ENCODE results near the gene CCT6A. TPM values are rescaled to one million over a fixed set of nuclear protein-coding genes. Genes with fewer than 3 reads are reported as not detected.
A peak's percentile ranks its signal among the peaks of the same experiment; 100 is the strongest.

Gene CCT6A
- total and polyA plus RNA-seq, 9 of the 15 experiments (the other 6 are each of a cell fraction or from before 2014, with no cell fraction given): 244 to 708 (median 387) TPM

DNA sequence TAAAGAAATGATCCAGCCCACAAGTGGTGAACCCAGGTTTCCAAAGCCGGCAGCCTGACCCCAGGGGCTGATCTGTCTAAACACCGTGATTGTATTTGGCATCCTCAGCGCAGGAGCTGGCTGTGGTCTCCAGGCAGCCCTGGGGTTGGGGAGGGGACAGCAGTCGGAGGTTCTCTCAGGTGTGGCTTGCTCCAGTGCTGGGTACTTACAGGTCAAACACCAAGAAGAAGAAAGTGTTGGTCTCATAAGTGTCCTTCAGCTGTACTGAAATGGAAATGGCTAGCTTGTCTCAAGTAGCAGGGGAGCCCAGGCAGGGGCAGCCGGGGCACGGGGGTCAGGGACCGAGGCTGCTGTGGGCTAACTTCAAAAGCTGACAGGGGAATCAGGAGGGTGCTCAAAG is 35.2 kb downstream of the CCT6A start (continued):
- TF ChIP-seq ZNF551 (CRISPR knock-in tag; IDR thresholded peaks at IDR 0.05): no peak
- TF ChIP-seq HSF4 (CRISPR knock-in tag; IDR thresholded peaks at IDR 0.05; ENCODE audit: borderline replicate concordance): no peak
- no peak for TF ChIP-seq SREBF1 (IDR thresholded peaks at IDR 0.05; ENCODE audit: borderline replicate concordance, low read depth, low read length)
- TF ChIP-seq TCFL5 (CRISPR knock-in tag; conservative IDR thresholded peaks at IDR 0.05): no peak
- TF ChIP-seq, protein P1, sequence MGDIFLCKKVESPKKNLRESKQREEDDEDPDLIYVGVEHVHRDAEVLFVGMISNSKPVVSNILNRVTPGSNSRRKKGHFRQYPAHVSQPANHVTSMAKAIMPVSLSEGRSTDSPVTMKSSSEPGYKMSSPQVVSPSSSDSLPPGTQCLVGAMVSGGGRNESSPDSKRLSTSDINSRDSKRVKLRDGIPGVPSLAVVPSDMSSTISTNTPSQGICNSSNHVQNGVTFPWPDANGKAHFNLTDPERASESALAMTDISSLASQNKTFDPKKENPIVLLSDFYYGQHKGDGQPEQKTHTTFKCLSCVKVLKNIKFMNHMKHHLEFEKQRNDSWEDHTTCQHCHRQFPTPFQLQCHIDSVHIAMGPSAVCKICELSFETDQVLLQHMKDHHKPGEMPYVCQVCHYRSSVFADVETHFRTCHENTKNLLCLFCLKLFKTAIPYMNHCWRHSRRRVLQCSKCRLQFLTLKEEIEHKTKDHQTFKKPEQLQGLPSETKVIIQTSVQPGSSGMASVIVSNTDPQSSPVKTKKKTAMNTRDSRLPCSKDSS (IDR thresholded peaks at IDR 0.05; ENCODE audit: low read depth, partially characterized antibody): no peak
- TF ChIP-seq PTBP1 (IDR thresholded peaks at IDR 0.05; ENCODE audit: low read depth, low read length): no peak
- no peak for TF ChIP-seq ATF1 (CRISPR knock-in tag; IDR thresholded peaks at IDR 0.05)
- TF ChIP-seq ATF1 (tag; IDR thresholded peaks at IDR 0.05): no peak

DNA sequence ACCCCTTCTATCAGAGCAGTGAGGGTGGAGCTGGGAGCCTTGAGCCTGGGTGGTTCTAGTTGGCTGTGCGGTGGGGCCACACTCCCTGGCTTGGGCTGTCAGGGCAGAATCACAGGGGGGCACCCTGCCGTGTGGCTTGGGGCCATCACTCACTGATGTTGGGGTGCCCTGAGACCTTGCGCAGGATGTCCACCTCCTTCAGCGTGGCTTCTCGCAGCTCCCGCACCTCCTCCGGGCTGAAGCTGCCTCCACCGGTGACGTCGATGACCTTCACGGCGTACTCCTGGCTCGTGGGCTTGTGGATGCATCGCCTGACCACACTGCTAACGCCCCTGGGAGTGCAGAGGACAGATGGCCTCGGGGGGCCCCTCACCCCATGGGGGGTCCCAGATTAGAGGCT is 35.9 kb downstream of the CCT6A start:
- Histone ChIP-seq H3K27me3 (ENCODE audit: control insufficient read depth in 2 of 2, insufficient read depth in 2 of 2, low read length in 2 of 2) (no peaks in the 10 kb centered on the region), H3K4me2 (ENCODE audit: insufficient read depth, low read length) (no peak overlapping the region), H3K27ac (ENCODE audit: extremely low read depth, low read depth, low read length) (no peak overlapping the region), H3K9ac (ENCODE audit: insufficient read depth in 1 of 2, low read depth in 2 of 2, low read length in 2 of 2) (peak overlapping the region in 1 of 2 experiments; percentile 28; a peak in 1 of 4 replicates), H3K4me3 (no peak overlapping the region), H3K9me3 (replicated peaks; ENCODE audit: control insufficient read depth, insufficient read depth, low read depth, low read length) (no peaks in the 10 kb centered on the region), H3K79me2 (ENCODE audit: control insufficient read depth, insufficient read depth, low read length) (no peaks in the 10 kb centered on the region), H3K36me3 (ENCODE audit: control insufficient read depth, insufficient read depth, low read length) (peaks cover 4% of the 10 kb centered on the region; the same call in 1 of the 3 replicates), H4K20me1 (replicated peaks; ENCODE audit: control insufficient read depth, insufficient read depth, low read length) (no peaks in the 10 kb centered on the region), H3K9me1 (ENCODE audit: control insufficient read depth, insufficient read depth, low read length) (peaks cover 2% of the 10 kb centered on the region), H3K4me1 (replicated peaks in 1 of 2; ENCODE audit: control insufficient read depth in 2 of 2, insufficient read depth in 2 of 2, low read length in 2 of 2) (peaks cover 0 to 8% of the 10 kb centered on the region in 2 experiments; a peak in 2 of 5 replicates), H2AFZ (ENCODE audit: low read depth, low read length) (no peak overlapping the region)
- no TSS peak for BruUV-seq (replicated peaks)
- DNase-seq (ENCODE audit: extremely low read depth in 1 of 4, low spot score in 3 of 4) (no peak), ATAC-seq (no peak), FAIRE-seq (no peak)
- ChIA-PET POLR2A (interaction anchor here (0.7 kb wide), 1 partner anchor 24 kb away, joined by 3 read pairs; the partner anchor contains the start of gene SUMF2), CTCF (ENCODE audit: low intra/inter-chr PET ratio) (no interaction called here)
- intact Hi-C loops (cut with micrococcal nuclease) (no loop called here), in situ Hi-C loops (cut with MboI) (no loop called here)
- 82% methylated on average over 11 of the region's 16 CpGs for WGBS (ENCODE audit: insufficient coverage, low coverage, missing lambda C conversion rate)
- TF ChIP-seq POLR2G (IDR thresholded peaks at IDR 0.05; ENCODE audit: low read depth, low read length): peak; percentile 54
- TF ChIP-seq, protein P2, sequence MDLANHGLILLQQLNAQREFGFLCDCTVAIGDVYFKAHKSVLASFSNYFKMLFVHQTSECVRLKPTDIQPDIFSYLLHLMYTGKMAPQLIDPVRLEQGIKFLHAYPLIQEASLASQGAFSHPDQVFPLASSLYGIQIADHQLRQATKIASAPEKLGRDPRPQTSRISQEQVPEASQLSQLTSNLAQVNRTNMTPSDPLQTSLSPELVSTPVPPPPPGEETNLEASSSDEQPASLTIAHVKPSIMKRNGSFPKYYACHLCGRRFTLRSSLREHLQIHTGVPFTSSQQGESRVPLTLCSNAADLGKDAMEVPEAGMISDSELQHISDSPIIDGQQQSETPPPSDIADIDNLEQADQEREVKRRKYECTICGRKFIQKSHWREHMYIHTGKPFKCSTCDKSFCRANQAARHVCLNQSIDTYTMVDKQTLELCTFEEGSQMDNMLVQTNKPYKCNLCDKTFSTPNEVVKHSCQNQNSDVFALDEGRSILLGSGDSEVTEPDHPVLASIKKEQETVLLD (IDR thresholded peaks at IDR 0.05): no peak
